VCaP (cell line): Measurements from ENCODE around the gene MAPK13.

Source experiments
- H3K27ac ChIP-seq: fragments of 450-650 bp; 2 replicates; pipeline ENCODE4 v1.5.1; 2017
- CTCF ChIP-seq: fragments of 450-650 bp; conservative IDR thresholded peaks from 2 replicates; pipeline ENCODE4 v1.5.1; 2017; ENCODE audit warnings: mild to moderate bottlenecking, moderate library complexity

The MAPK13 gene

GRCh38 chr6:36095497-36096391 is 34.6 kb upstream of the MAPK13 start:
- no peak overlapping the region for H3K27ac ChIP-seq
- peak; percentile 64 for TF ChIP-seq CTCF

DNA sequence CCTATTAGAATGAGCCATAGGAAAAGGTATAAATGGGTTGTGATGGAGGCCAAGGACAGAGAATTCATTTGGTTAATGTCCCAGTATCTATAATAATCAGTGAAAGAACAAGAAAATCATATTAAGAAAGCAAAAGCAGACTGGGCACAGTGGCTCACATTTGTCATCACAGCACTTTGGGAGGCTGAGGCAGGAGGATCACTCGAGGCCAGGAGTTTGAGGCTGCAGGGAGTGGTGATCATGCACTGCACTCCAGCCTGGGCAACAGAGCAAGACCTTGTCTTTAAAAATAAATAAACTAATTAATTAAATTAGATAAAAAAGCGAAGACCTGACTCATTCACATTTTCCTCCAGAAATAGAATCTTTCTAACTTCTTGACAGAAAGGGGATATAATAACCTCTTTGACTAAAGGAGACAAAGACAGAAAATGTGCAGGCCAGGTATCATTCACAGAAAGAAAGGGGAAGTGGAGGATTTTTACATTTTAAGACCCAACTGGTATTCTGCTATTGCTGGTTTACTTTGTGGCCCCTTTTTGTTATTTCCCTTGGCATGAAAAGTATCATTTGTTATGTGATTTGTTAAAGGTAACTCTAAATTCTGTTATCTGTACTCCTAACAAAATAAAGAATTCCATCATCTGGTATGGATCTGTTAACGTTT is 31.9 kb upstream of the MAPK13 start:
- no peak overlapping the region for H3K27ac ChIP-seq
- TF ChIP-seq CTCF: no peak

DNA sequence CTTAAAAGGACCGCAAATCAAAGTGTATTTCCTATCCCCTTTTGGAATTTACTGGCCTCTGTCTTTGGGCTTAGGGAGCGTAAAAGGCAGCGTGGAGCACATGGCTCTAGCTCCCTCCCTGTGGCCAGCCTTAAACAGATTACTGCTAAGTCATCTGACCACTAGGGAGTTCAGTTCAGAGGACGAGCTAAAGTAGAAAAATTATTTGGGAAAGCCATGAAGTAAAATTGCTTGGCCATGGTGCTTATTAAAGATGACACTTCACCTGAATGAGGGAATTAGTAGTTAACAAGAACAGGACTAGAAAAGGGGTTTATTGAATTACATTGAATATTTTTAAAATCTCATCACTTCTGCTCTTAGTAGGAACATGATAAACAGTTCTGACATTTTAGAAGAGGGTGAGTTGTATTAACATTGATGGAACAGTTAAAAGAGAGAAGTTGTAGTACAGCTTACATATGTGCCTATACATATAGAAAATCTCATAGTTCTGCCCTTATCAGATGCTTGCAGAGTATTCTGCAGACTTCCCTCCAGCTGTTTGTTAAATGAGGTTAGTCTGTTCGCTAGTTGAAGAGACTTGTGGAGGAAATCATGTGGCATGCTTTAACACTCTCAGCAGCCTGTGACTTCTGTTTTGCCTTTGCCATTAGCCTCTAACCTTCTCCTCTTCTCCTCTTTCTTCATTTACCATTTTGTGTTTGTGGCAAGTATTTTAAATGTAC is 31.2 kb upstream of the MAPK13 start:
- no peak for TF ChIP-seq CTCF
- no peak overlapping the region for H3K27ac ChIP-seq

- no peak for TF ChIP-seq CTCF
- H3K27ac ChIP-seq: no peak overlapping the region
Observed at GRCh38 chr6:36099869-36100483, 30.3 kb upstream of the MAPK13 start.

DNA sequence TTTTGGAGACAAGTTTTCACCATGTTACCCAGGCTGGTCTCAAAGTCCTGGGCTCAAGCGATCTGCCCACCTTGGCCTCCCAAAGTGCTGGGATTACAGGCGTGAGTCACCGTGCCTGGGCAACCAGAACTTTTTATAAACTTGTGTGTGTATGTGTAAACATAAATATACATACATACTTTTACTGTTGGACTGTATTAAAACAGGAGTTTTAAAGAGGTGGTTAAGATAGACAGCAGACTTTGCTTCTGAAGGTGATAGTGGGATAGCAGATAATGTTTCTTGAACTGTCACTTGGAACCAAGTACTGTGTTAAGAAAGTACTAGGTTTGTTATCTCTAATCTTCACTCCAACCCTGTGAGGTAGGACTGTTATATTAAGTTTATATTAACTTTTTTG is 28.6 kb upstream of the MAPK13 start:
- TF ChIP-seq CTCF: no peak
- no peak overlapping the region for H3K27ac ChIP-seq

DNA sequence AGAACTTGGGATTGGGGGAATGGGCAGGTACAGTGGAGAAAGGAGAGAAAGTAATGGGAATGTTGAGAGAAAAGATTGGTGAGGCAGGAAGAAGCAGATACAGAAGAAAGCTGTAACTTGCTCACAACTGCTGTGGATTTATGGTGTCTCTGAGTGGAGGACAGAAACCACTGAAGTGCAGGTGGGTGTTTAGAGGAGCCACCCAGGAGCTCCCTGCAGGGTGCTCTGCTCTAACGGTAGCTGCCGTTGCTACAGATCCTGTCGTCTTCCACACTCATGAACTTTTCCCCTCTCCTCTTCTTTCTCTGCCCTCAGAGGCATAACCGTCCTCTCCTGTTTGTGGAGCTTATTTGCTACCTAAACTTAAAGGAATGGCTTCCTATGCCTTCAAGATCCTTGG is 27.5 kb upstream of the MAPK13 start:
- no peak for TF ChIP-seq CTCF
- no peak overlapping the region for H3K27ac ChIP-seq

DNA sequence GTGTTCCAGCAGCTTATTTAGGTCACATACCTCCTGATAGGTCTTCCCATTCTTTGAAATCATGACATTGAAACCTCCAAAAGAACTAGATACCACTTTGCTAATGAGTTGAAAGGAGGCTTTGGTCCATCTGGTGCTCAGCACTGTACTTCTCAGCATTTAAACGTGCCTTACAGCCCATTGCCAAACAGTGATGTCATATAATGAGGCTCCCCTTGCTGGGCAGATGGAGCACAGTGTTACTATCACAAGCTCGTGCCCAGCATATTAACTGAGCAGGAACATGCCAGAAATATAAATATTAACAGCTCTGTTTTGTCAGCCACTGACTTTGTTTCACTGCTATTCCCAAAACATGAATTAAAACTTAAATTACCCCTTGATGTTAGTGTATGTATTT is 25.5 kb upstream of the MAPK13 start:
- H3K27ac ChIP-seq: no peak overlapping the region
- no peak for TF ChIP-seq CTCF
